HEK293 (cell line): ENCODE data around the gene CACNA1H.

ENCODE experiments used
- CTCF ChIP-seq: fragments of 450-650 bp; formaldehyde crosslinking; IDR thresholded peaks from 2 replicates; pipeline ENCODE4 v1.5.1; 2016; ENCODE audit warnings: missing biosample characterization, missing genetic modification characterization
- ELK4 ChIP-seq: IDR thresholded peaks from 2 replicates; pipeline ENCODE4 v1.6.1; 2011; ENCODE audit warnings: mild to moderate bottlenecking, low read depth, low read length, borderline replicate concordance
- GLIS1 ChIP-seq: fragments of 450-650 bp; formaldehyde crosslinking; IDR thresholded peaks from 2 replicates; pipeline ENCODE4 v1.5.1; 2016; ENCODE audit warnings: missing biosample characterization, missing genetic modification characterization
- ZNF112 ChIP-seq: fragments of 450-650 bp; formaldehyde crosslinking; IDR thresholded peaks from 2 replicates; pipeline ENCODE4 v1.5.0; 2017; ENCODE audit warnings: missing biosample characterization, missing genetic modification characterization
- ZNF146 ChIP-seq: fragments of 450-650 bp; formaldehyde crosslinking; IDR thresholded peaks from 2 replicates; pipeline ENCODE4 v1.5.1; 2016; ENCODE audit warnings: missing biosample characterization, missing genetic modification characterization
- ZNF239 ChIP-seq: fragments of 450-650 bp; formaldehyde crosslinking; IDR thresholded peaks from 2 replicates; pipeline ENCODE4 v1.5.1; 2016; ENCODE audit warnings: missing biosample characterization, missing genetic modification characterization
- ZNF404 ChIP-seq: fragments of 450-650 bp; formaldehyde crosslinking; IDR thresholded peaks from 2 replicates; pipeline ENCODE4 v1.5.1; 2017; ENCODE audit warnings: missing biosample characterization, missing genetic modification characterization
- ZNF560 ChIP-seq: fragments of 450-650 bp; formaldehyde crosslinking; IDR thresholded peaks from 2 replicates; pipeline ENCODE4 v1.5.1; 2017; ENCODE audit warnings: missing biosample characterization, missing genetic modification characterization, borderline replicate concordance

GRCh38 chr16:1224558-1224957, 71.7 kb downstream of the CACNA1H start:
- TF ChIP-seq CTCF (tag by site-specific recombination) (no peak), ZNF146 (tag by site-specific recombination) (no peak), ZNF404 (tag by site-specific recombination) (no peak), GLIS1 (tag by site-specific recombination) (no peak), ZNF112 (tag by site-specific recombination) (no peak), ZNF239 (tag by site-specific recombination) (no peak), ZNF560 (tag by site-specific recombination) (no peak), ELK4 (no peak)
